Osteoblast (primary cell): ENCODE data around the gene TTC7B. TPM values are rescaled to one million over a fixed set of nuclear protein-coding genes. Genes with fewer than 3 reads are reported as not detected.

Source experiments
- DNase-seq: peaks from one replicate; pipeline ENCODE4 v3.0.0; 2011; ENCODE audit warnings: low spot score, mixed read lengths; ENCODE audit not compliant: insufficient read length; ENCODE audit errors: missing footprints
- H2AFZ ChIP-seq: 2 replicates; pipeline ENCODE4 v1.6.0; 2011; ENCODE audit warnings: mild to moderate bottlenecking, low read length
- H3K27ac ChIP-seq: 2 replicates; pipeline ENCODE4 v1.5.1; 2011; ENCODE audit warnings: mild to moderate bottlenecking, low read depth, low read length, moderate library complexity
- H3K27me3 ChIP-seq: 2 replicates; pipeline ENCODE4 v1.6.0; 2012; ENCODE audit warnings: mild to moderate bottlenecking, control low read depth, inconsistent platforms, low read length, moderate library complexity; ENCODE audit not compliant: insufficient read depth
- H3K36me3 ChIP-seq: 2 replicates; pipeline ENCODE4 v1.5.1; 2011; ENCODE audit warnings: mild to moderate bottlenecking, low read length, control low read depth, moderate library complexity; ENCODE audit not compliant: insufficient read depth
- H3K4me1 ChIP-seq: 2 replicates; pipeline ENCODE4 v1.5.1; 2011; ENCODE audit warnings: mild to moderate bottlenecking, low read length, control low read depth, moderate library complexity; ENCODE audit not compliant: insufficient read depth
- H3K4me2 ChIP-seq: 2 replicates; pipeline ENCODE4 v1.6.0; 2011; ENCODE audit warnings: mild to moderate bottlenecking, low read length; ENCODE audit not compliant: insufficient read depth
- H3K4me3 ChIP-seq: fragments of 200-600 bp; sonication (generic); 3 replicates; pipeline ENCODE4 v1.5.1; 2012; ENCODE audit warnings: mild to moderate bottlenecking, low read length, inconsistent platforms; ENCODE audit not compliant: insufficient read depth
- H3K79me2 ChIP-seq: 2 replicates; pipeline ENCODE4 v1.6.0; 2012; ENCODE audit warnings: mild to moderate bottlenecking, low read length, control low read depth, inconsistent platforms; ENCODE audit not compliant: insufficient read depth
- H3K9me3 ChIP-seq: 2 replicates; pipeline ENCODE4 v1.5.1; 2011; ENCODE audit warnings: low read depth, low read length, control low read depth
- H4K20me1 ChIP-seq: 2 replicates; pipeline ENCODE4 v1.6.0; 2012; ENCODE audit warnings: mild to moderate bottlenecking, low read length, control low read depth; ENCODE audit not compliant: insufficient read depth
- CTCF ChIP-seq: IDR thresholded peaks from 2 replicates; pipeline ENCODE4 v1.5.1; 2011; ENCODE audit warnings: mild to moderate bottlenecking, low read depth, low read length, moderate library complexity; ENCODE audit errors: extremely low read depth
- total RNA-seq: library from RNA; depleted of rRNA; stranded (reverse); fragments of >200 nt; gene quantifications from 2 replicates; pipeline ENCODE4 v1.2.3, GENCODE V29; 2012

TTC7B gene
- total RNA-seq, 1 donor = 14.5 TPM

GRCh38 chr14:90777830-90778485, 38.3 kb downstream of the TTC7B start:
- H3K4me3 ChIP-seq = no peak overlapping the region
- no peak for DNase-seq
- H3K79me2 ChIP-seq = no peaks in the 10 kb centered on the region
- H3K4me1 ChIP-seq = peaks cover 12% of the 10 kb centered on the region
- H3K9me3 ChIP-seq = no peaks in the 10 kb centered on the region
- H3K27ac ChIP-seq = no peak overlapping the region
- no peaks in the 10 kb centered on the region for H3K27me3 ChIP-seq
- no peak overlapping the region for H3K4me2 ChIP-seq
- H2AFZ ChIP-seq = no peak overlapping the region
- no peak for TF ChIP-seq CTCF
- peaks cover 17% of the 10 kb centered on the region for H4K20me1 ChIP-seq
- no peaks in the 10 kb centered on the region for H3K36me3 ChIP-seq

GRCh38 chr14:90777358-90777757, 38.9 kb downstream of the TTC7B start:
- H3K4me2 ChIP-seq = no peak overlapping the region
- DNase-seq = no peak

GRCh38 chr14:90775441-90775840, 40.8 kb downstream of the TTC7B start:
- no peaks in the 10 kb centered on the region for H3K4me1 ChIP-seq
- H3K27me3 ChIP-seq = no peaks in the 10 kb centered on the region
- no peak for TF ChIP-seq CTCF
- H3K36me3 ChIP-seq = no peaks in the 10 kb centered on the region
- H3K4me2 ChIP-seq = no peak overlapping the region
- no peaks in the 10 kb centered on the region for H3K9me3 ChIP-seq
- DNase-seq = no peak
- H2AFZ ChIP-seq = no peak overlapping the region
- H4K20me1 ChIP-seq = peaks cover 2% of the 10 kb centered on the region
- H3K27ac ChIP-seq = no peak overlapping the region
- H3K4me3 ChIP-seq = no peak overlapping the region
- H3K79me2 ChIP-seq = no peaks in the 10 kb centered on the region

More at GRCh38 chr14:90777358-90777757, 38.9 kb downstream of the TTC7B start:
- H3K27me3 ChIP-seq = no peaks in the 10 kb centered on the region
- no peak overlapping the region for H3K27ac ChIP-seq
- H2AFZ ChIP-seq = no peak overlapping the region
- peaks cover 12% of the 10 kb centered on the region for H3K4me1 ChIP-seq
- no peaks in the 10 kb centered on the region for H3K79me2 ChIP-seq
- peaks cover 17% of the 10 kb centered on the region for H4K20me1 ChIP-seq
- no peak overlapping the region for H3K4me3 ChIP-seq
- no peaks in the 10 kb centered on the region for H3K36me3 ChIP-seq
- no peak for TF ChIP-seq CTCF
- no peaks in the 10 kb centered on the region for H3K9me3 ChIP-seq

- Histone ChIP-seq H3K4me3 (no peak overlapping the region), H3K79me2 (no peaks in the 10 kb centered on the region), H3K27ac (no peak overlapping the region), H2AFZ (no peak overlapping the region), H3K4me1 (no peaks in the 10 kb centered on the region), H3K4me2 (no peak overlapping the region), H3K36me3 (no peaks in the 10 kb centered on the region), H3K27me3 (no peaks in the 10 kb centered on the region), H3K9me3 (no peaks in the 10 kb centered on the region), H4K20me1 (peaks cover 2% of the 10 kb centered on the region)
- no peak for DNase-seq
- no peak for TF ChIP-seq CTCF
These were observed 41.9 kb downstream of the TTC7B start for GRCh38 chr14:90774316-90774715.
